Breast epithelium (tissue), 4 donors: ENCODE data around the gene MAP2K6. TPM values are rescaled to one million over a fixed set of nuclear protein-coding genes. Genes with fewer than 3 reads are reported as not detected.

Experiments
- DNase-seq, 2 donors: peaks; one replicate each; pipeline ENCODE4 v3.0.0-alpha.2; 2019; ENCODE audit warnings: low spot score in 2 of 2
- H3K27ac ChIP-seq, 2 donors: fragments of 200-600 bp; sonication (generic) in 1 of 2; one replicate each; pipeline ENCODE4 v1.5.1; 2016 to 2019; ENCODE audit warnings: mild to moderate bottlenecking in 1 of 2
- H3K27me3 ChIP-seq, 2 donors: fragments of 200-600 bp; sonication (generic) in 1 of 2; one replicate each; pipeline versions ENCODE4 v1.5.1 to v1.6.0; 2017 to 2019; ENCODE audit warnings: control low read depth in 1 of 2, mild to moderate bottlenecking in 1 of 2
- H3K36me3 ChIP-seq: fragments of 200-600 bp; one replicate; pipeline ENCODE4 v1.5.1; 2019
- H3K4me1 ChIP-seq, 2 donors: fragments of 200-600 bp; sonication (generic); one replicate each; pipeline ENCODE4 v1.5.1; 2016 to 2019; ENCODE audit warnings: control low read depth in 1 of 2
- H3K4me3 ChIP-seq, 3 donors: fragments of 200-600 bp; sonication (generic); 1 replicate in 2 of 3; 2 replicates in 1 of 3; pipeline ENCODE4 v1.5.1; 2016 to 2019; ENCODE audit warnings: mild to moderate bottlenecking in 3 of 3, moderate library complexity in 2 of 3
- H3K9me3 ChIP-seq, 2 donors: fragments of 200-600 bp; sonication (generic) in 1 of 2; one replicate each; pipeline ENCODE4 v1.5.1; 2016 to 2019; ENCODE audit warnings: control low read depth in 1 of 2
- POLR2A ChIP-seq: fragments of 450-650 bp; IDR thresholded peaks from one replicate; pipeline ENCODE4 v1.6.1; 2016; ENCODE audit warnings: antibody characterized with exemption, mild to moderate bottlenecking, moderate library complexity
- POLR2AphosphoS5 ChIP-seq, 3 donors: sonication (generic); formaldehyde crosslinking; IDR thresholded peaks; one replicate each; pipeline ENCODE4 v1.6.1; 2017; ENCODE audit warnings: antibody characterized with exemption in 3 of 3
- intact Hi-C: fragments of 100-400 bp; cut with DNase I; formaldehyde crosslinking; loops from one replicate; pipeline ENCODE4 v1.15.1; 2023; ENCODE audit warnings: low total_unique reads
- total RNA-seq, 3 donors: library from RNA; depleted of rRNA; stranded (reverse); fragments of >200 nt; gene quantifications; one replicate each; pipeline ENCODE4 v1.1.0, GENCODE V29; 2016
- TF ChIP-seq, protein P1 (sequence below), 3 donors: fragments of 450-650 bp; IDR thresholded peaks; one replicate each; pipeline ENCODE4 v1.5.1; 2016 to 2017; ENCODE audit warnings: antibody characterized with exemption in 3 of 3, mild to moderate bottlenecking in 3 of 3, moderate library complexity in 3 of 3

MAP2K6 gene
- total RNA-seq, 3 donors from 2014 or later = 10.9 to 54.9 (median 16.7) TPM

DNA sequence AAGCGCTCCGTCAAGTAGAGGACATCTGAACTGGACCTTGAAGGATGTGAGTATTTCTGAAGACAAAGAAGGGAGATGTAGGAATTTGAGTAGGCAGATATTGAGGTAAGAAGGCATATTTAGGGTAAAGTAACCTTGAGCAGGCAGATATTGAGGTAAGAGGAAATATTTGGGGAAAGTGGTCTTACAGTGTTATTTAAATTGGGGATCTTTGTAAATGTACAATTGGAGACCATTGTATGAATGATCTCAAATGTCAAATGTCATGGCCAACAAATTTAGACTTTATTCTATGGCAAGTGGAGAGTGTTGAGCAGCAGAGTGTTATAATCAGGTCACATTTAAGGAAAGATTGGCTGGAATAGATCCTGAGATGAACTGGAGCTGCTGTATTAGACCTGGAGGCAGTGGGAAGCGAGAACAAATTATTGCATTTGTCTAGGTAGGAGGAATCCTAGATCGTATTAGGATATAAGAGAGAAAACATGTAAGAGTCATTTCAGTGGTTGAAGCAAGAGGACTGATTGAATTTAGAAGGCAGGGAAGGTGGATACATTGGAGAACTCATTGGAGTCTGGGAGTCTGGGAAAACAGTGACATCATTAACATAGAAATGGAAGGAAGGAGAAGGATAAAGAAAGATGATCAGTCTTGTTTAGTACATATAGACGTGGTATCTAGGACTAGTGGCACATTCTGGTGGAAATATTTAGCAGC, 165.6 kb downstream of the MAP2K6 start:
- no peak for DNase-seq
- no peak overlapping the region for H3K4me3 ChIP-seq
- H3K27ac ChIP-seq = no peak overlapping the region
- intact Hi-C loops = no loop called here
- TF ChIP-seq, protein P1, sequence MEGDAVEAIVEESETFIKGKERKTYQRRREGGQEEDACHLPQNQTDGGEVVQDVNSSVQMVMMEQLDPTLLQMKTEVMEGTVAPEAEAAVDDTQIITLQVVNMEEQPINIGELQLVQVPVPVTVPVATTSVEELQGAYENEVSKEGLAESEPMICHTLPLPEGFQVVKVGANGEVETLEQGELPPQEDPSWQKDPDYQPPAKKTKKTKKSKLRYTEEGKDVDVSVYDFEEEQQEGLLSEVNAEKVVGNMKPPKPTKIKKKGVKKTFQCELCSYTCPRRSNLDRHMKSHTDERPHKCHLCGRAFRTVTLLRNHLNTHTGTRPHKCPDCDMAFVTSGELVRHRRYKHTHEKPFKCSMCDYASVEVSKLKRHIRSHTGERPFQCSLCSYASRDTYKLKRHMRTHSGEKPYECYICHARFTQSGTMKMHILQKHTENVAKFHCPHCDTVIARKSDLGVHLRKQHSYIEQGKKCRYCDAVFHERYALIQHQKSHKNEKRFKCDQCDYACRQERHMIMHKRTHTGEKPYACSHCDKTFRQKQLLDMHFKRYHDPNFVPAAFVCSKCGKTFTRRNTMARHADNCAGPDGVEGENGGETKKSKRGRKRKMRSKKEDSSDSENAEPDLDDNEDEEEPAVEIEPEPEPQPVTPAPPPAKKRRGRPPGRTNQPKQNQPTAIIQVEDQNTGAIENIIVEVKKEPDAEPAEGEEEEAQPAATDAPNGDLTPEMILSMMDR (IDR thresholded peaks at IDR 0.05) = no peak
- TF ChIP-seq POLR2A = no peak
- TF ChIP-seq POLR2AphosphoS5 (IDR thresholded peaks at IDR 0.05) = no peak
- H3K36me3 ChIP-seq = no peaks in the 10 kb centered on the region
- peaks cover 0 to 3% of the 10 kb centered on the region in 2 donors for H3K27me3 ChIP-seq
- H3K4me1 ChIP-seq = no peaks in the 10 kb centered on the region
- no peaks in the 10 kb centered on the region for H3K9me3 ChIP-seq

GRCh38 chr17:69581061-69581961, 166.8 kb downstream of the MAP2K6 start:
- H3K27me3 ChIP-seq = peaks cover 0 to 3% of the 10 kb centered on the region in 2 donors
- no peaks in the 10 kb centered on the region for H3K36me3 ChIP-seq
- no peak for DNase-seq
- H3K4me1 ChIP-seq = no peaks in the 10 kb centered on the region
- H3K27ac ChIP-seq = peak overlapping the region in 1 of 2 donors; percentile 14
- H3K9me3 ChIP-seq = no peaks in the 10 kb centered on the region
- intact Hi-C loops = no loop called here
- TF ChIP-seq POLR2A = no peak
- TF ChIP-seq, protein P1 (IDR thresholded peaks at IDR 0.05) = no peak
- TF ChIP-seq POLR2AphosphoS5 (IDR thresholded peaks at IDR 0.05) = no peak
- H3K4me3 ChIP-seq = peak overlapping the region in 2 of 3 donors; percentile 10 to 42

GRCh38 chr17:69588316-69588715, 173.8 kb downstream of the MAP2K6 start:
- TF ChIP-seq POLR2A = no peak
- TF ChIP-seq, protein P1 (IDR thresholded peaks at IDR 0.05) = no peak
- no peak for TF ChIP-seq POLR2AphosphoS5 (IDR thresholded peaks at IDR 0.05)
- Histone ChIP-seq H3K27ac (no peak overlapping the region), H3K4me1 (no peaks in the 10 kb centered on the region), H3K36me3 (no peaks in the 10 kb centered on the region), H3K27me3 (no peaks in the 10 kb centered on the region), H3K9me3 (peaks cover 0 to 6% of the 10 kb centered on the region in 2 donors), H3K4me3 (no peak overlapping the region)
- DNase-seq = no peak
- intact Hi-C loops = no loop called here

GRCh38 chr17:69588827-69589239, 174.3 kb downstream of the MAP2K6 start:
- Histone ChIP-seq H3K4me3 (no peak overlapping the region), H3K27ac (no peak overlapping the region), H3K36me3 (no peaks in the 10 kb centered on the region), H3K27me3 (no peaks in the 10 kb centered on the region), H3K9me3 (peaks cover 0 to 6% of the 10 kb centered on the region in 2 donors), H3K4me1 (no peaks in the 10 kb centered on the region)
- intact Hi-C loops = no loop called here
- TF ChIP-seq, protein P1 (IDR thresholded peaks at IDR 0.05) = no peak
- DNase-seq = no peak

DNA sequence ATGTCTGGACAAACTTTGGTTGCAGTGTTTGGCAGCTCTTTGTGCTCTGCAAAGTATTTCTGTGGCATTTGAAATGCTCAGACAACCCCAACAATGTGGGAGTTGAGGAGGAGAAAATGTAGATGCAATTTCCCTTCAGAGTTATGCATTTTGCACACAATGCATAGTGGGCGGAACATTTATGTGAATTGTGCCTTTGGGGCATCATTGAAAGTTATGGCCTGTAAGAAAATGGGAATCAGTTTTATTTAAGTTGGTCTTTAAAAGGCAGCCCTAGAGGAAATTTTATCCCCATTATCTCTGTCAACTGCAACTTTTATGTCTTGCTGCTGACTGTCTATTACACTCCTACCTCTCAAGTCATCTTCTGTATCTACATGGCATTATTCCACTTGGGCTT, 176.2 kb downstream of the MAP2K6 start:
- H3K4me1 ChIP-seq = no peaks in the 10 kb centered on the region
- TF ChIP-seq POLR2A (no peak), POLR2AphosphoS5 (IDR thresholded peaks at IDR 0.05) (no peak)
- TF ChIP-seq, protein P1 (IDR thresholded peaks at IDR 0.05) = no peak
- H3K27me3 ChIP-seq = no peaks in the 10 kb centered on the region
- no peaks in the 10 kb centered on the region for H3K36me3 ChIP-seq
- no peak for DNase-seq
- H3K9me3 ChIP-seq = peaks cover 0 to 6% of the 10 kb centered on the region in 2 donors
- H3K4me3 ChIP-seq = no peak overlapping the region
- no peak overlapping the region for H3K27ac ChIP-seq
- intact Hi-C loops = no loop called here
